ENCODE data around the gene EPB42.

EPB42 gene

GRCh38 chr15:43220991-43221403 is at the start of gene EPB42:
Gene EPB42, minus strand, starts transcription at chr15:43221018. Its CDS starts 193 bp downstream, at chr15:43220825.
- H3K36me3 ChIP-seq (ENCODE audit: control insufficient read depth in 1 of 2, insufficient read depth in 2 of 2, low read length in 2 of 2) = no peaks in the 10 kb centered on the region
- H3K4me1 ChIP-seq (ENCODE audit: control insufficient read depth in 1 of 2, insufficient read depth in 2 of 2, low read length in 2 of 2) = no peaks in the 10 kb centered on the region
- H3K27ac ChIP-seq (ENCODE audit: low read depth, low read length) = no peak within 1 kb of the TSS
- H3K4me3 ChIP-seq (ENCODE audit: low read depth in 1 of 2, low read length in 2 of 2) = no peak within 1 kb of the TSS
- H3K9me3 ChIP-seq (ENCODE audit: control insufficient read depth in 1 of 2, low read length in 2 of 2) = no peaks in the 10 kb centered on the region
- H3K9ac ChIP-seq (ENCODE audit: low read depth in 1 of 2, low read length in 2 of 2) = no peak within 1 kb of the TSS
- H3K27me3 ChIP-seq (ENCODE audit: control insufficient read depth in 1 of 2, insufficient read depth in 2 of 2, low read length in 2 of 2) = no peaks in the 10 kb centered on the region

GRCh38 chr15:43270113-43270665 is 49.4 kb upstream of the EPB42 start:
- Histone ChIP-seq H3K4me1 (ENCODE audit: control insufficient read depth in 1 of 2, insufficient read depth in 2 of 2, low read length in 2 of 2) (peaks cover 0 to 4% of the 10 kb centered on the region in 2 donors), H3K27ac (ENCODE audit: low read depth, low read length) (no peak overlapping the region), H3K9me3 (ENCODE audit: control insufficient read depth in 1 of 2, low read length in 2 of 2) (no peaks in the 10 kb centered on the region), H3K36me3 (ENCODE audit: control insufficient read depth in 1 of 2, insufficient read depth in 2 of 2, low read length in 2 of 2) (no peaks in the 10 kb centered on the region), H3K9ac (ENCODE audit: low read depth in 1 of 2, low read length in 2 of 2) (no peak overlapping the region), H3K27me3 (ENCODE audit: control insufficient read depth in 1 of 2, insufficient read depth in 2 of 2, low read length in 2 of 2) (peaks cover 2 to 5% of the 10 kb centered on the region in 2 donors), H3K4me3 (ENCODE audit: low read depth in 1 of 2, low read length in 2 of 2) (no peak overlapping the region)

- Histone ChIP-seq H3K36me3 (ENCODE audit: control insufficient read depth in 1 of 2, insufficient read depth in 2 of 2, low read length in 2 of 2) (no peaks in the 10 kb centered on the region), H3K4me1 (ENCODE audit: control insufficient read depth in 1 of 2, insufficient read depth in 2 of 2, low read length in 2 of 2) (peaks cover 0 to 4% of the 10 kb centered on the region in 2 donors), H3K4me3 (ENCODE audit: low read depth in 1 of 2, low read length in 2 of 2) (no peak overlapping the region), H3K27me3 (ENCODE audit: control insufficient read depth in 1 of 2, insufficient read depth in 2 of 2, low read length in 2 of 2) (peaks cover 2 to 8% of the 10 kb centered on the region in 2 donors), H3K9me3 (ENCODE audit: control insufficient read depth in 1 of 2, low read length in 2 of 2) (no peaks in the 10 kb centered on the region), H3K27ac (ENCODE audit: low read depth, low read length) (no peak overlapping the region), H3K9ac (ENCODE audit: low read depth in 1 of 2, low read length in 2 of 2) (no peak overlapping the region)
Measured at GRCh38 chr15:43268111-43269105, 47.6 kb upstream of the EPB42 start.

- Histone ChIP-seq H3K9me3 (ENCODE audit: control insufficient read depth in 1 of 2, low read length in 2 of 2) (no peaks in the 10 kb centered on the region), H3K9ac (ENCODE audit: low read depth in 1 of 2, low read length in 2 of 2) (no peak overlapping the region), H3K27ac (ENCODE audit: low read depth, low read length) (no peak overlapping the region), H3K36me3 (ENCODE audit: control insufficient read depth in 1 of 2, insufficient read depth in 2 of 2, low read length in 2 of 2) (no peaks in the 10 kb centered on the region), H3K4me1 (ENCODE audit: control insufficient read depth in 1 of 2, insufficient read depth in 2 of 2, low read length in 2 of 2) (peaks cover 0 to 4% of the 10 kb centered on the region in 2 donors), H3K4me3 (ENCODE audit: low read depth in 1 of 2, low read length in 2 of 2) (no peak overlapping the region), H3K27me3 (ENCODE audit: control insufficient read depth in 1 of 2, insufficient read depth in 2 of 2, low read length in 2 of 2) (peaks cover 2 to 8% of the 10 kb centered on the region in 2 donors)
Measured at GRCh38 chr15:43267439-43267838, 46.6 kb upstream of the EPB42 start.

- H3K9ac ChIP-seq (ENCODE audit: low read depth in 1 of 2, low read length in 2 of 2) = no peak within 1 kb of the TSS
Measured at GRCh38 chr15:43266834-43267233, 46.0 kb upstream of the EPB42 start, which contains the start of gene TGM5. Gene TGM5, minus strand, starts transcription at chr15:43266928. Its CDS starts 79 bp downstream, at chr15:43266849.

GRCh38 chr15:43266386-43266785 is 45.6 kb upstream of the EPB42 start:
- Histone ChIP-seq H3K9me3 (ENCODE audit: control insufficient read depth in 1 of 2, low read length in 2 of 2) (no peaks in the 10 kb centered on the region), H3K27me3 (ENCODE audit: control insufficient read depth in 1 of 2, insufficient read depth in 2 of 2, low read length in 2 of 2) (peaks cover 2 to 8% of the 10 kb centered on the region in 2 donors), H3K36me3 (ENCODE audit: control insufficient read depth in 1 of 2, insufficient read depth in 2 of 2, low read length in 2 of 2) (no peaks in the 10 kb centered on the region), H3K4me1 (ENCODE audit: control insufficient read depth in 1 of 2, insufficient read depth in 2 of 2, low read length in 2 of 2) (peaks cover 0 to 4% of the 10 kb centered on the region in 2 donors), H3K4me3 (ENCODE audit: low read depth in 1 of 2, low read length in 2 of 2) (no peak overlapping the region), H3K27ac (ENCODE audit: low read depth, low read length) (no peak overlapping the region), H3K9ac (ENCODE audit: low read depth in 1 of 2, low read length in 2 of 2) (no peak overlapping the region)

More at GRCh38 chr15:43266834-43267233, 46.0 kb upstream of the EPB42 start, which contains the start of gene TGM5:
- H3K4me3 ChIP-seq (ENCODE audit: low read depth in 1 of 2, low read length in 2 of 2) = no peak within 1 kb of the TSS
- H3K4me1 ChIP-seq (ENCODE audit: control insufficient read depth in 1 of 2, insufficient read depth in 2 of 2, low read length in 2 of 2) = peaks cover 0 to 4% of the 10 kb centered on the region in 2 donors
- H3K27ac ChIP-seq (ENCODE audit: low read depth, low read length) = no peak within 1 kb of the TSS
- peaks cover 2 to 8% of the 10 kb centered on the region in 2 donors for H3K27me3 ChIP-seq (ENCODE audit: control insufficient read depth in 1 of 2, insufficient read depth in 2 of 2, low read length in 2 of 2)
- no peaks in the 10 kb centered on the region for H3K9me3 ChIP-seq (ENCODE audit: control insufficient read depth in 1 of 2, low read length in 2 of 2)
- no peaks in the 10 kb centered on the region for H3K36me3 ChIP-seq (ENCODE audit: control insufficient read depth in 1 of 2, insufficient read depth in 2 of 2, low read length in 2 of 2)

GRCh38 chr15:43260011-43260615 is 39.3 kb upstream of the EPB42 start:
- Histone ChIP-seq H3K9me3 (ENCODE audit: control insufficient read depth in 1 of 2, low read length in 2 of 2) (no peaks in the 10 kb centered on the region), H3K27ac (ENCODE audit: low read depth, low read length) (no peak overlapping the region), H3K4me3 (ENCODE audit: low read depth in 1 of 2, low read length in 2 of 2) (no peak overlapping the region), H3K4me1 (ENCODE audit: control insufficient read depth in 1 of 2, insufficient read depth in 2 of 2, low read length in 2 of 2) (no peaks in the 10 kb centered on the region), H3K27me3 (ENCODE audit: control insufficient read depth in 1 of 2, insufficient read depth in 2 of 2, low read length in 2 of 2) (peaks cover 0 to 3% of the 10 kb centered on the region in 2 donors), H3K36me3 (ENCODE audit: control insufficient read depth in 1 of 2, insufficient read depth in 2 of 2, low read length in 2 of 2) (no peaks in the 10 kb centered on the region), H3K9ac (ENCODE audit: low read depth in 1 of 2, low read length in 2 of 2) (no peak overlapping the region)

GRCh38 chr15:43258781-43259180 is 38.0 kb upstream of the EPB42 start:
- Histone ChIP-seq H3K4me1 (ENCODE audit: control insufficient read depth in 1 of 2, insufficient read depth in 2 of 2, low read length in 2 of 2) (peaks cover 0 to 3% of the 10 kb centered on the region in 2 donors), H3K9me3 (ENCODE audit: control insufficient read depth in 1 of 2, low read length in 2 of 2) (no peaks in the 10 kb centered on the region), H3K9ac (ENCODE audit: low read depth in 1 of 2, low read length in 2 of 2) (no peak overlapping the region), H3K4me3 (ENCODE audit: low read depth in 1 of 2, low read length in 2 of 2) (no peak overlapping the region), H3K27ac (ENCODE audit: low read depth, low read length) (no peak overlapping the region), H3K27me3 (ENCODE audit: control insufficient read depth in 1 of 2, insufficient read depth in 2 of 2, low read length in 2 of 2) (peaks cover 0 to 5% of the 10 kb centered on the region in 2 donors), H3K36me3 (ENCODE audit: control insufficient read depth in 1 of 2, insufficient read depth in 2 of 2, low read length in 2 of 2) (no peaks in the 10 kb centered on the region)

- Histone ChIP-seq H3K36me3 (ENCODE audit: control insufficient read depth in 1 of 2, insufficient read depth in 2 of 2, low read length in 2 of 2) (no peaks in the 10 kb centered on the region), H3K4me3 (ENCODE audit: low read depth in 1 of 2, low read length in 2 of 2) (no peak overlapping the region), H3K4me1 (ENCODE audit: control insufficient read depth in 1 of 2, insufficient read depth in 2 of 2, low read length in 2 of 2) (peaks cover 0 to 3% of the 10 kb centered on the region in 2 donors), H3K9me3 (ENCODE audit: control insufficient read depth in 1 of 2, low read length in 2 of 2) (no peaks in the 10 kb centered on the region), H3K27ac (ENCODE audit: low read depth, low read length) (no peak overlapping the region), H3K27me3 (ENCODE audit: control insufficient read depth in 1 of 2, insufficient read depth in 2 of 2, low read length in 2 of 2) (peaks cover 0 to 5% of the 10 kb centered on the region in 2 donors), H3K9ac (ENCODE audit: low read depth in 1 of 2, low read length in 2 of 2) (no peak overlapping the region)
Measured at GRCh38 chr15:43256341-43256740, 35.5 kb upstream of the EPB42 start.

- Histone ChIP-seq H3K27me3 (ENCODE audit: control insufficient read depth in 1 of 2, insufficient read depth in 2 of 2, low read length in 2 of 2) (peaks cover 0 to 5% of the 10 kb centered on the region in 2 donors), H3K9ac (ENCODE audit: low read depth in 1 of 2, low read length in 2 of 2) (no peak overlapping the region), H3K36me3 (ENCODE audit: control insufficient read depth in 1 of 2, insufficient read depth in 2 of 2, low read length in 2 of 2) (no peaks in the 10 kb centered on the region), H3K4me3 (ENCODE audit: low read depth in 1 of 2, low read length in 2 of 2) (no peak overlapping the region), H3K4me1 (ENCODE audit: control insufficient read depth in 1 of 2, insufficient read depth in 2 of 2, low read length in 2 of 2) (peaks cover 0 to 3% of the 10 kb centered on the region in 2 donors), H3K27ac (ENCODE audit: low read depth, low read length) (no peak overlapping the region), H3K9me3 (ENCODE audit: control insufficient read depth in 1 of 2, low read length in 2 of 2) (no peaks in the 10 kb centered on the region)
Measured at GRCh38 chr15:43255376-43255775, 34.6 kb upstream of the EPB42 start.
